HG03442 (cell line): Measurements from ENCODE around the gene GHITM.
"Not testable (repeated sequence)": the region's sequence is repeated elsewhere in the genome, so short reads cannot be mapped to it uniquely, and the experiment has no call there.

Experiments
- ATAC-seq: cut with Tn5 transposase; IDR thresholded peaks from one replicate; pipeline ENCODE4 v1.9.1; 2021; ENCODE audit warnings: mild to moderate bottlenecking, moderate library complexity; ENCODE audit not compliant: unreplicated experiment

Gene GHITM

GRCh38 chr10:84175436-84175835 lies 36.1 kb downstream of the GHITM start:
- ATAC-seq = no peak

- no peak for ATAC-seq
Measured at GRCh38 chr10:84176351-84176750, 37.0 kb downstream of the GHITM start.

DNA sequence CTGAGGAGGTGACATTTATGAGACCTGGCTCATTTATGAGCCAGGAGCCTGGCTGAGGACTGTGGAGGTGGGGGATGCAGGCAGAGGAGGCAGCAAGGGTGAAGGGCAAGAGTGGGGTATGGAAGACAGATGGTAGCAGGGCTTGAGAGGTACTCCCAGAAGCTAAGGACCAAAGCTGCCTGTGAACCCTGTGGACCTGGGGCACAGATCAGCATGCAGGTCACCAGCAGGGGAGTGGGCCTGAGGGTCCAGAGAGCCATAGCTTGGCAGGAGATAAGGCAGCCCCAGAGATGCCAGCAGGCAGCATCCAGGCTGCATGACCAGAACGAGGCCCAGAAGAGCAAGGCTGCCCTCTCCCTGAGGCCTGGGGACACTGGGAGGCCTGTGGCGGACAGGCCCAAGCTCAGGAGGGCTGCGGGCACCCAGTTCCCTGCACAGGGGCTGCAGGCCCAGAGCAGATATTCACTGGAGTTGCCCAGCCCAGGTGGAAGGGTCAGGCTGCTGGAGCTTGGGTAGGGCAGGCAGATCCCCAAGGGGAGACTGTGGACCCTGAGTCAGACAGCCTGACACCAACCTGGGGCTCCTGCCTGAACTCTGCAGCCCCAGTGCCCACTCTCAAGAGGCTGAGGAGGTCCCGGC lies 37.6 kb downstream of the GHITM start:
- no peak for ATAC-seq

DNA sequence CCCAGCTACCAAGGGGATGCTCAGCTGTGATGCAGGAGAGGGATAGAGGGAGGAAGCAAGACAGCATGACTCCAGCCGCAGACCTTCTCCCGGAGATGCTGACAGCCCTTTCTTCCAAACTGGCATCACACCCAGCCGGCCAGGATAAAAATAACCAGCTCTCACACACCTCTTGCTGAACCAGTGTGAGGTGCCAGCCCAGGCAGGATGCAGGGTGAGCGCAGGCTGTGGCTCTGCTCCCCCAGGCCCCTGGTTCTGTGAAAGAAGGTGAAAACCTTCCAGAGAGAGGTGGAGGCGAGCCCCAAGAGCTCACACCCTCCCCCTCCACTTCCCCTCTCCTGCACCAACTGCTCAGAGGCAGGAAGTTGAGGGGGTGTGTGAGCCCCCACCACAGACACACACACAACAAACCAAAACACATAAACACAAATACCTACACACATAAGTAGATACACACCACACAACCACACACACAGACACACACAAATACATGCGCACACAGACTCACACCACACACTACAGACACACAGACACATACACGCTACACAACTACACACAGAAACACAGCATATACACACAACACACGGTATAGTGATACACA lies 38.3 kb downstream of the GHITM start:
- ATAC-seq = peak; percentile 40

GRCh38 chr10:84178160-84178609 lies 38.9 kb downstream of the GHITM start:
- ATAC-seq = no peak

GRCh38 chr10:84179059-84179710 lies 39.9 kb downstream of the GHITM start:
- ATAC-seq = peak; percentile 93

- not testable (repeated sequence) for ATAC-seq
Measured at GRCh38 chr10:84180386-84180785, 41.1 kb downstream of the GHITM start.

GRCh38 chr10:84181631-84182030 lies 42.3 kb downstream of the GHITM start:
- no peak for ATAC-seq

DNA sequence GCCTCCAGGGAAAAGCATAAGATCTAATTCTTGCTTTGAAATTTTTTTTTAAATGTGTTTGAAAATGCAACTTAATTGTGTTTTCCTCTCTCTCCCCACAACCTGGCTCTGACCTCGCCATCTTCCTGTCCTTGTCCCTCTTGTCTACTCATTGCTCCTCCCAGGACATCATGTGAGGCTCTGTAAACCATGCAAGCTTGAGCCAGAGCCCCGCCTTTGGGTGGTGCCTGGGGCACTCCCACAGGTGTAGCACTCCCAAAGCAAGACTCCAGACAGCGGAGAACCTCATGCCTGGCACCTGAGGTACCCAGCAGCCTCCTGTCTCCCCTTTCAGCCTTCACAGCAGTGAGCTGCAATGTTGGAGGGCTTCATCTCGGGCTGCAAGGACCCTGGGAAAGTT lies 45.2 kb downstream of the GHITM start:
- no peak for ATAC-seq

GRCh38 chr10:84185526-84186175 lies 46.3 kb downstream of the GHITM start:
- ATAC-seq = no peak

GRCh38 chr10:84188815-84189214 lies 49.5 kb downstream of the GHITM start:
- ATAC-seq = no peak

DNA sequence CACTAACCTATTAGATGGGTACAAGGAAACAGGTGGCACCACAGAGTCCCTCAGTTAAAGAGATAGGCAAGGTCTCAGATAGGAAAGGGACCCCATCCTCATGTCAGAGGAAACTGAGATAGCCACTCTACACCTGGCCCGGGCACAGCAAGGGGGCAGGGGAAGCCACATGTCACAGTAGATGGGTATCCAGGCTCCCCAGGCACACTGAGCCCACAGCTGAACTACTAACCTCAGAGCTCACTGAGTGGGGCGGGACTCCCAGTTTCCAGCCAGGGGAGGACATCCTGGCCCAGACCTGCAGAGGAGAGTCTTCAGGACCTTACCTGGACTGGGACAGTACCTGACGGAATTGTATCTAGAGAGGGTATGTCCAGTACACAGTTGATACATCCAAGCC lies 51.3 kb downstream of the GHITM start:
- no peak for ATAC-seq

DNA sequence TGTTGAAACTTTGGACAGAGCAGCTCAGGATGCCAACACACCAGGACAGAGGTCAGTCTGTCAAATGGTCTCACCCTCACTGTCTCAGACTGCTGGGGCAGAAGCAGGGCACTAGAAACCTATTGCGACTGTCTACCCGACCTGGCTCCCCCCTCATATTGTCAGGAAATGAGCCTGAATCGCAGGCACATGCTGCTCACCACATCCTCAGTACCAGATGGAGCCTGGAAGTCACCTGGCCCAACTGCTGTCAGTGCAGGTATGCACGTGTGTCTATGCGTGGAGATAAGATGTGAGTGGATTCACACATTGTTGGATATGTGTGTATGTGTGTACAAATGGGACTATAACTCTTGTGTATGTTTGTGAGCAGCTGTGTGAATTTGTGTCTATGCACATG lies 51.8 kb downstream of the GHITM start:
- no peak for ATAC-seq

GRCh38 chr10:84193327-84193726 lies 54.0 kb downstream of the GHITM start:
- no peak for ATAC-seq

GRCh38 chr10:84193846-84194423 lies 54.6 kb downstream of the GHITM start:
- peak; percentile 12 for ATAC-seq

- peak; percentile 76 for ATAC-seq
Measured at GRCh38 chr10:84194424-84195043, 55.2 kb downstream of the GHITM start, which contains the start of gene CDHR1. TSS of gene CDHR1 (plus strand) at chr10:84194537. CDS start at chr10:84194761, 224 bp downstream.

- ATAC-seq = no peak
Measured at GRCh38 chr10:84195044-84195830, 55.9 kb downstream of the GHITM start.

GRCh38 chr10:84196083-84196482 lies 56.8 kb downstream of the GHITM start:
- ATAC-seq = no peak

DNA sequence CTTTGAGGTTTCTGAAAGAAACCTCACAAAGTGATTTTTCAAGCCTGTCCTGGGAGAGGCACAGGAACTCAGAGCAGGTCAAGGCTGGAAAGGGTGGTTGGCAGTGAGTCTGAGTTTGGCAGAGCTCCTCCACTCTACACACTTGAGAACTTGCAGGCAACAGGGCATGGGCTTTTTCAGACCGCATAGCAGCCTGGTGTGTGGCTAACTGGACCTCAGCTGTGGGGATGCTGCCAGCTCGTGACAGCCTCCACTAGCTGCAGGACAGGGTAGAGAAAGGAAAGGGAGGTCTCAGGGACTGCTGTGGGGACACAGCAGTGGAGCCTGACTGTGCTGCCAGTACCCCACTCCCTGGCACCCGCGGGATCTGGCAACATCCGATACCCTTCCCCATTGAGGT lies 57.6 kb downstream of the GHITM start:
- no peak for ATAC-seq

GRCh38 chr10:84197643-84198042 lies 58.3 kb downstream of the GHITM start:
- ATAC-seq = no peak
